Activated effector memory CD4-positive, alpha-beta T cell treated with Interleukin-2 at 50 U/mL for 16 hours (primary cell): ENCODE results near the gene ZMAT5.

Experiments used
- DNase-seq: peaks from one replicate; pipeline ENCODE4 v3.0.0-alpha.2; 2020

The ZMAT5 gene

GRCh38 chr22:29704528-29705285 is 62.1 kb downstream of the ZMAT5 start:
- no peak for DNase-seq

- no peak for DNase-seq
Measured at GRCh38 chr22:29703569-29704195, 63.1 kb downstream of the ZMAT5 start.

DNA sequence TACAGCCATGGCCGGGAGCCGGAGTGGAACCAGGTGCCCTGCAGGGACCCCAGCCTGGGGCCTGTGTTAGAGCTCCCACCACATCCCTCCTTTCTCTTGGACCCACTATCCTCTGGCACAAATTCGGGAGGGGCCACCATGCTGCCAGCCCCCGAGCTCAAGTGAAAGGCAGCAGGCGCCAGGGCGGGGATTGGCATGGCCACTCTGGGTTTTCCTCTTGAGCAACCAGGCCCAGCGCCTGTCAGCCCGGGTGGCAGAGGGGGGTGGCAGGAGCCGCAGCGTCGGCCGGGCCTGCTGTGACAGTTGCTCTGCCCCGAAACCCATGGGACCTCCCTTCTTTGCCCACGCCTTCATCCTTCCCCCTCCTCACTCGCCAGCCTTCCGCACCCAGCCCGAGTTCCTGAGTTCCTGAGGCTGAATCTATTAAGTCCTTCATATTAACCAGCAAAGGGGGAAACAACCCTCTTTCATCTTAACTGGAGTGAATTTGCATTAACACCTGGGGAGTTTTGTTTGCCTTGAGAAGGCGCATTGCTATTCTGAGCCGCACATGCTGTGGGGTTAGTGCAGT is 63.8 kb downstream of the ZMAT5 start:
- DNase-seq, result no peak

- DNase-seq, result no peak
Measured at GRCh38 chr22:29702000-29702930, 64.5 kb downstream of the ZMAT5 start.

DNA sequence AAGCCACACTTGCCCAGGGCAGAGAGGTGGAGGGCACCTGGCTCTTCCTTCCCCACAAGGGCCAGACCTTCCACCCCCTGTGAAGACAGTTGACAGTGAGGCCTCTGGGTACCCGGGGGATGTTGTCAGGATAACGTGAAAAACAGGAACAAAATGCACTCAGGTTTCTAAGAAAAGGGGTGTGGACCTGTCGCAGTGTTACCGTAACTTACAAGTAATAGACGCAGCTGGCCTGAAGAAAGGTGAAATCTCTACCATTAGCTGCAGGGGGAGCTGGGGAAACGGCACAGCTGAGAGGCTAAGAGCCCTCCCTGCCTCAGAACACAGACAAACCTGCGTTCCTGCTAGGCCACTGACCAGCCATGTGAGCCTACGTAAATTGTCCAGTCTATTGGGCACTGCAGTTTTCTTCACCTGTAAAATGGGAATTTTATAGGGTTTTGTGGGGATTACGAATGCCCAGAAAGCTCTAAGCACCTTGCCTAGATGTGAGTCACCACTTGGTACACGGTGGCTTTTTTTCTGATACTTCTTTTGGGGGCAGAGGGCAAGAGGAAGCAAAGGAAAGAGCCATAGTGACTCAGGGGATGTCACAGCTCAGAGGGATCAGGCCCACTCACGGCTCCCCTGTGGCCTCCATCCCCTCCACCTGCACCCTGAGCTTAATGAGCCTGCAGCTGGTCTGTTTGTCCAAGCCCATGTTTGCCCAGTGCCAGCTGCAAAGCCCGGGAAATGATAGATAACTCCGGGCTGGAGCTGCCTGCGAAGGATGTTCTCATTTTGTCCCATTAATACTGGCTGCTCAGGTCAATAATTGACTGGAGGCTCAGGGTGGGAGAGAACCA is 65.4 kb downstream of the ZMAT5 start:
- no peak for DNase-seq

DNA sequence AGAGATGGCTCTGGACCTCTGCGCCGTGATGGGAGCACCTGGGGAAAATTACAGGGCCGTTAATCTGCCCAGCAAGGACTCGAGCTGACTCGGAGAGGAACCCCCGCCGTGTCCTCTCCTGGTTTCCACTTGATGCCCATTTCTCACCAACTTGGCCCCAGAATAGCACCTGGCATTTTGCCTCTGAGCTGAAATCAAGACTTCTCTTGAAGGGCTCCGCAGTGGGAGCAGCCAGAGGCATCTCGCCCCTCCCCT is 66.0 kb downstream of the ZMAT5 start:
- no peak for DNase-seq

DNA sequence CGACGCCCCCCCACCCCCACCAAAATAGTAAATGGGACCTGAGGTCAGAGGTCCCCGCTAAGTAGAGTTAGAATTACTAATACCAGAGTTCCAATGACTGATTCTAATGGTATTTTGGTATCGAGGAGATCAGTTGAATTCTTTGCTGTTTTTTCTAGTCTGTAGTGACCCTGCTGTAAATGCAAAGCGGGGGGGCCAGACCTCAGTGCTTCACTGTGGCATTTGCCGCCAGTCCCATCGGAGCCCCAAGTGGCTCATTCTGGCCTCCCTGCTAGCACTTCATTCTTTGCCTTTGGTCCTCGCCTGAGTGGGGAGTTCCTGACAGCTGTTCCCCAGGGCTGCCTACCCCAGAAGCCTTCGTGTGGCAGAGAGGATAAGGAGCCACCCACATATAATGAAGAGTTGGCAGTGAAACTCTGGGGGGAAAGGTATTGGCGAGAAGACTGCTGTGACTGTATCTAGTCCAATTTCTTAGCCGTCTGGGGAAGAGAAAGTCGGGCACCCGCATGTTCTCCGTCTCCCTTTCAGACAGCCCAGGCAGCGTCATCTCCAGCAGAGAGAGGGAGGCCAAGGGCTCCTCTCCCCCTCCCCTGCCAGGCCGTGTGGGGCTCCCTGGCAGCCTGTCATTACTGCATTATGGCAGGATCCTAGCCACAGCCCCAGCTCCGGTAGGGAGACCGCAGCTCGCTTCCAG is 66.5 kb downstream of the ZMAT5 start:
- no peak for DNase-seq

DNA sequence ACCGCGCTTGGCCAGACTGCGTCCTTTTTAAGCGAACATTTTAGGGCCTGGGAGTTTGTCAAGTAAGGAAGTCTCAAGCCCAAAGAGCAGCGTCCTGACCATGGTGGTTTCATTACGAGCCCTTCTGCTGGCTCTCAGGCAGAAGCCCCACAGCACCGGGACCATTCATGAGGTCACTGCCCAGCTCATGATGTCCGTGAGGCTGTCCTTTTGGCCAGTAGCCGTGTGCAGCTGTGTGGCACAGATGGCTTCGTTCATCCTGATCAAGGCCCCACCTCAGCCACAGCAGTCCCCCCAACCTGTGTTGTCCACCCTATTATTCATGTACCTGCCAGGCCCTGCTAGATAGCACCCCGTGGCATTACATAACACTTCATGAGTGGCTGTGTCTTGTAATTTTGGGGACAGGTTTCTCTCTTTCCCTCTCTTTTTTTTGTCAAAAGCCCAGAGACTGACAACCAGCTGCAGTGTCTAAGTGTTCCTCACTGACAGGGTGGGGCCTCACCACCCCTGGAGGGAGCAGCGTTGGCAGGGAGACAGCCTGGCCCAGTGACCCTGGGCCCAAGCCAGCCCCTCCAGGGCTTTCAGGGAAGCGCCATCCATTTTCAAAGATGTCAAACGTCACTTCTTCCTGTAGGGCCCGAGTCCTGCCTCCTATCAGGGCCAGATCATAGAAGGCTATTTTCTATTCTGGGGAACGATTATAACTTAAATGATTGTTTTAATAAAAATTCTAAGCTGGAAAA is 68.8 kb downstream of the ZMAT5 start:
- DNase-seq, result no peak

DNA sequence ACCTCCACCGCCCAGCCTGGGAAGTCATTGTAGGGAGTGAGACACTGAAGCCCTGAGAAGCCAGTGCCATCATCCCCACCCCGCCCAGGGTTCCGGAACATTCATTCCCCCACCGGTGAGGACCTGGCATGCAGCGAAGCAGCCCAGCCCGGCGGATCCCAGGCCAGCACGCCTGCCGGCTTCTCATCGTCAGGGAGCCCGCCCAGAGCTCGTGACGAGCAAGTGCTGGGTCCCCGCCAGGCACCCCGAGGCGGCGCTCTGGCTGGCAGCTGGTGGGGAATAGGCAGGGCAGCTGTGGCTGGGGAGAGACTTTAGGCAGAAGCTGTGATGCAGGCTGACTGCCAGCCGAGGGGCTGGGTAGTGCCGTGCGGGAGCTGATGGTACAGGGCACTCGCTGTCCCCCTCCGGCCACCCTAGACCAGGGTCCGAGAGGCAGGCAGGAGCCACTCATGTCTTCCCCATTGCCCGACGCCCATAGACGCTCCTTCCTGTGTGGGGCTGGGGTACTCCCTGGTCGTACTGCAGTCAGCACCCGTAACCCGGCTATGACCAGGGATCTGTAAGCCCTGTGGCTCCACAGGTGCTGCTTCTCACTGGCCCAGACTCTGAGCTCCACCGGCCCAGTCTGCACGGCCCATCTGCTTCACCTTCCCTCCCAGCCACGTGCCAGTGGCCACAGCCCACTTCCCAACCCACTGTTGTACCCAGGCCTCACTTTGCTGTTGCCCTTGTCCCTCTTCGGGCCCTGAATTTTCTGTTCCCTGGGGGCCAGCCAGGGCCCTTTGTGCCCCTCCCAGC is 71.5 kb downstream of the ZMAT5 start:
- no peak for DNase-seq

GRCh38 chr22:29693671-29694070 is 73.1 kb downstream of the ZMAT5 start:
- no peak for DNase-seq

DNA sequence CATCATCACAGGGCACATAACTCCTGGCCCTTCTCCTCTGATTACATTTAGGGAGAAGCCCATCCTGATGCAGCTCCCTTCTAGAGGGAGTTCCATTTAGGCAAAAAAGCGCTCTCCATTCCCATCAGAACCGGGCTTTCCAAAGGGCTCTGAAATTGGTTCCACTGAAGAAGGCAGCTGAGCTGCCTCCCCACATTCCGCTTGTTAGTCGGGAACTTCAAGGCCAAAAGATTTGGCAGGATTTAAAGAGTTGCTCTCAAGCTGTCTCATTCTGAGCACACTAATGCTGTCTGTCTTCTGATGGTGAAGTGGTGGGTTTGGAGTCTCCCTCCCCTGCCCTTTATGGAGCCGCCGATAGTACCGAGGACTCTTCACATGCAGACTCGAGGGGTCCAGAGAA is 73.6 kb downstream of the ZMAT5 start:
- no peak for DNase-seq

DNA sequence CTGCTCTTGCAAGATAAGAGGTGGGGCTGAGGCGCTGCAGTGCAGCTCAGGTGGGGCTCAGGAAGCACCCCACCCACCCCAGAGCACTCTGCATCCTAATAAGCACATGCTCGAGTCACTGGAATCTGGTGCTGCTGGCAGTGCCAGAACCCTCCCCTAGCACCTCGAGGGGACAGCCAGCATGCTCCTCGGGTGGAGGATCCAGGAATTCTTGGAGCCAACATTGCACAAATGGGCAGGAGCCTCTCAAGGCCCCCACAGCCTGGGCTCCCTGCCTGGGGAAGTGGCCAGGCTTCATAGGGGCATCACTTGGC is 74.5 kb downstream of the ZMAT5 start:
- DNase-seq, result no peak

- DNase-seq, result no peak
Measured at GRCh38 chr22:29691636-29692326, 75.0 kb downstream of the ZMAT5 start.

- no peak for DNase-seq
Measured at GRCh38 chr22:29690476-29690875, 76.3 kb downstream of the ZMAT5 start.

- peak; percentile 8 for DNase-seq
Measured at GRCh38 chr22:29689880-29690213, 77.0 kb downstream of the ZMAT5 start.

GRCh38 chr22:29689206-29689879 is 77.5 kb downstream of the ZMAT5 start:
- no peak for DNase-seq

GRCh38 chr22:29684244-29684643 is 82.6 kb downstream of the ZMAT5 start:
- no peak for DNase-seq

GRCh38 chr22:29683536-29683935 is 83.3 kb downstream of the ZMAT5 start:
- DNase-seq, result no peak
